HG02623 (cell line): ENCODE data around the gene GABBR2.

Experiments
- ATAC-seq: cut with Tn5 transposase; IDR thresholded peaks from one replicate; pipeline ENCODE4 v1.9.1; 2021; ENCODE audit warnings: moderate library complexity; ENCODE audit not compliant: unreplicated experiment

Gene GABBR2

GRCh38 chr9:98453589-98454311, 255.0 kb downstream of the GABBR2 start:
- no peak for ATAC-seq

DNA sequence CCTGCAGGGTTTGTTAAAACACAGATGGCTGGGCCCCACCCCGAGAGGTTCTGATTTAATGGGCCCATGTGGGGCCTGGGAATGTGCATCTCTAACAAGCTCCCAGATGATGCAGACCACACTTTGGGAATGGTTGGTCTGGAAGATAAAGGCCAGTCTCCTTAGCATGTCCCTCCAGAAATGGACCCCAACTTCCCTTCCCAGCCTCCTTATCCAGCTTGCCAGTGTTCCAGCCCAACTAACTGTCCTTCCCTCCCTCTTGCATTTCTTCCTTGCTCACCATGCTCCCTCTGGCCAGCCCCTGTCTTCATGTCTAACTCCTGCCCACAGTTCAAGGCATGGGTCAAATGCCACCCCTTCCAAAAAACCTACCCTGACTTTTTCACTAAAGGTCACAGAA, 257.2 kb downstream of the GABBR2 start:
- no peak for ATAC-seq

DNA sequence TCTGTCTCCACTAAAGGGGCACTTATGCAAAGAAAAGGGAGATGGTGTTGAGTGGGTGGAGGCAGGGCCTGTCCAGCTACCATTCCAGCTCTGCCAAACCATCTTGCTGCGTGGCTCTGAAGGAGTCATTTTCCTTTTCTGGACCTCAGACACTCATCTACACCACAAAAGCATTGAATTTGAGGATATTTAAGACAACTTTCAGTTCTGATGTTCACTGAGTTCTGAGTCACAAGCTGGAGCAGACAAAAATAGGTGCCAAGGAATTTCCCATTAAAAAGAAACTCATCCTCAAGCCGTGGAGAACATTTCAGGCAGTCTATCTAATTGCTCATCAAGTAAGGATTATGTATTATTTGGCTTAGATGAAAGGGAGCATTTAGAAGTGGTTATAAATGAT, 258.2 kb downstream of the GABBR2 start:
- no peak for ATAC-seq

DNA sequence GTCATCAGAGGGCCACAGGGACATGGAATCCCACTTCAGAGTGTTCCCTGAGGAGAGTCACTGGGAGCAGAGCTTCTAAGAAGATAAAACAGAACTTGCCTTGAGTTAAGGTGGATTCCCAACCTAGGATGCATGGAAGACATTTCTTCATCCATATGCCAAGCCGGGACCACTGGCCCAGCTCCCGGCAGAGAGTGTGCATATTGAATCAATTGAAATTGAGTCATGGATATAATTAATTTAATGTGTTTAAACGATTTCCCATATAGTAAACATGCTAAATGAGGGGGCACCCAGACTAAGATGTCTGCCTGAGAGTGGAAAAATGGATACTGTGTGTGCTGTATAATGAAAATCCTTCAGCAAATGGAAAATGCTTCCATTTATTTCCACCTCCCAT, 258.9 kb downstream of the GABBR2 start:
- no peak for ATAC-seq

- ATAC-seq, result no peak
These were observed 263.2 kb downstream of the GABBR2 start for GRCh38 chr9:98445576-98445975.

GRCh38 chr9:98444601-98445000, 264.1 kb downstream of the GABBR2 start:
- ATAC-seq, result no peak

- ATAC-seq, result no peak
These were observed 266.2 kb downstream of the GABBR2 start for GRCh38 chr9:98442541-98442940.

GRCh38 chr9:98442114-98442513, 266.6 kb downstream of the GABBR2 start:
- no peak for ATAC-seq

DNA sequence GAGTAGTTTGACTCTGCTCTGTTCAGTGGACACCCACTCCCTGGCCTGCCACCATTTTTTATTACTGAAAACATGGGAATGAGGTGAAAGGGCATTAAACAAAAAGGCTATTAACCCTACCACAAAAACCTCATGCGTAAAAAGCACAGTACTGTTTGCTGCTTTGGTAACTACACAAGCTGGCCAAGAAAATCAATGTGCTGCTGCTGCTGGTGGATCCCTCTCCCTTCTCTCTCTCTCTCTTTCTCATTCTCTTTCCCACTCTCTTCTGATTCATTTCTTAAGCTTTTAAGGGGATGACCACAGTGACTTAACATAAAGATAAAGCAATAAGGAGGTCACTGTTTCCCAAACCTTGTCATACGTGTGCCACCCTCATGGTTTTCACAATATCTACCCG, 270.1 kb downstream of the GABBR2 start:
- no peak for ATAC-seq

- ATAC-seq, result no peak
These were observed 271.2 kb downstream of the GABBR2 start for GRCh38 chr9:98437458-98438034.

GRCh38 chr9:98432960-98433359, 275.8 kb downstream of the GABBR2 start:
- ATAC-seq, result no peak

GRCh38 chr9:98432134-98432533, 276.6 kb downstream of the GABBR2 start:
- ATAC-seq, result no peak

- ATAC-seq, result no peak
These were observed 278.0 kb downstream of the GABBR2 start for GRCh38 chr9:98430535-98431292.

- no peak for ATAC-seq
These were observed 279.1 kb downstream of the GABBR2 start for GRCh38 chr9:98429613-98430012.

DNA sequence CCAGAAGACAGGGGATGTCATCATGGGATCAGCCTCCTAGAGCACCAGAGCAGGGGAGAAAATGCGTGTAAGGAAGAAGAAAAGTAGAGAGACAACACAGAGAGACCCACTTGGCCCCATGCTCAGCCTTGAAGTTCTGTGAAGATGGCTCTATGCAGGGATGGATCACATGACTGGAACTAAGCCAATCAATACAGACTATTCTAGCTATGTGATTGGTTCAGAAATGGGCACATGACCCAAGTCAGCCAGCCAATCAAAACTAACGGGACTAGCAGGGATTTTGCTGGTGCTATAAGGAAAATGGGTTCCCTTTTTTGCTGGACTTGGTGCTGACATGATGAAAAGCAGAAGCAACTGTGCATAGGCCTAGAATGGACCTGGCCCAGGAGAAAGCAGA, 280.3 kb downstream of the GABBR2 start:
- ATAC-seq, result no peak

- ATAC-seq, result no peak
These were observed 281.2 kb downstream of the GABBR2 start for GRCh38 chr9:98427491-98427890.

DNA sequence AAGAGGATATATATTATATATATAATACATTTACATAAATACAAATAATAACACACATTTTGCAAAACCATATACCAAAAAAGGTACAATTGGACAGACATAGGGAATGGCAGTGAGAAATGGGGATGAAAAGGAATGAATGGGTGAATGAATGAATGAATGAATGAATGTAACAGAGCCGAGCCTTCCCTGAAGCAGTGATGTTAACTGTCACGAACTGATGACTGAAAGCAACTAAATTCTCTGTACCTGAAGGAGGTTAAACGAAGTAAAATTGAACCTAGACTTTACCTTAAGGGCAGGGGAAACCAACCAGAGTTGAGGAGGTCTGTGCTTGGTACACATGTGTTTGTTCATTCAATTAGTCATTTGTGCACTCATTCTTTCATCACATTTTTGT, 283.7 kb downstream of the GABBR2 start:
- no peak for ATAC-seq

GRCh38 chr9:98419260-98419603, 289.5 kb downstream of the GABBR2 start:
- ATAC-seq, result no peak

DNA sequence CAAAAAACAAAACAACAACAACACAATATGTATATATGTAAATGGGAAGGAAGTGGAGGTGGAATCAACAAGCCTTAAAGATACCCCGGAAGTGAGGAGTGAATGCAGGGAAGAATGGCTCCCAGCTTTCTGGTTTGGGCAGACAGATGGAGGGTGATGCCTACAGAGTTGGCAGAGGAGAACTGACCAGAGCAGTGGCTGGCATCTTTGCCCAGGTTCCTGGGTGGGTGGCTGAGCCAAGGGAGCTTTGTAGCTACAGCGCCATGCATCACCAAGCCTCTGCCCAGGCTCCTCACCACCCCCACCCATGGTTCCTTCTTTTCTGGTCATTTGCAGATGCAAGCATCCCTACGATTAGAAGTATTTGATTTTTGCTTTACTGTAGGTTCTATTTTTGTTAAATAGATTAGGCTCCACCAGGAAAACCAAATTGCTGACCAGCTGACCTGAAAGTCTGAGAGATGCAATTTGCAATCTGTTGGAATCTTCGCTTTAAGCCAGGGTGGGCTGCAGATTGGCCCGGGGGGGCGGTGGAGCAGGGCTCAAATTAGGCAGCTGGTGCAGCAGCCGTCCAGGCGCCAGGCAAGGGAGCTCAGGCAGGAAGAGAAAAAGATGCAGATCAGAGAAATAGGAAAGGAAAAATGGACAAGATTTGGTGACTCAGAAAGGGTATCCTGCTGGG, 290.0 kb downstream of the GABBR2 start:
- no peak for ATAC-seq

DNA sequence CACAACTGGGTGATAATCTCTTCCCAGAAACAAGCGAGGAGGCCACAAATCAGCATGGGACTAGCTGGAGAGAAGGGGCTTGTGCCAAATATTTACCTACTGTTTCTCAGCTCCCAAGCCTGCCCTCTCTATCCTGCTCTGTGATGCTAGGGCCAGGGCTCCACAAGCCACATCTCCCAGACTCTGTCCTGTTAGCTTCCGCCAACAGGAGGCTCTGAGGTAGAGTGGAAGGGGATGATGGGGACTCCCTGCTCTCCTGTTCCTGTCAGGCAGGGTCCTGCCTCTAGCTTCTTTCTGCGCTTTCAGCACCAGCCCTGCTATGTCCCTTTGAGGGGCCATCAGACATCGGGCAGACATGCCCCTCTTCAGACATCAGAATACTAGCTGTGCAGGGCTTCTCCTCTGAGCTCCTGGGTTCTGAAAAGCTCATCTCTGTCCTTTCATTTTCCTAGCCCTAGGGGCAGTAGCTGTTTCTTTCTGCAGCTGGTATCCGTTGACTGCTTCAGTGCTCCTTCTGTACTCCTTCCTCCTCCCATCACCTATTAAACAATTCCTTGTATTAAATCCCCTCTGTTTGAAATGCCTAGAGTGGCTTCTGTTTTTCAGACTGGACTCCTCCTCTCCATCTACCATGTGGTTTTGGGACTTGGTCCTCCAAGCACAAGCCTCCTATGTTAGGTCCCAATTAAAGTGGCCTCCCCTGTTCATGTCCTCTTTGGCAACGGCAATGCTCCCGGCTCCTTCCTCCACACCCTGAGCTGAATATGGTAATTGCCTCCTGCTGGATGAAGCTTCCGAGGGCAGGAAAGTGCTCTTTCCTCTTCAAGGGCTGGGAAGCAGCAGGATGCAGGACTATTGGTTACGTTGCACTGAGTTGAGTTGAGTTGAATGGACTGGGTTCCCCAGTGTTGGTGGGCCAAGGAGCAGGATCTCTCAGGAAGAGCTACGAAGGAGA, 292.2 kb downstream of the GABBR2 start:
- ATAC-seq, result no peak

- no peak for ATAC-seq
These were observed 293.0 kb downstream of the GABBR2 start for GRCh38 chr9:98415782-98416181.
